ENCODE measurements around the gene XXYLT1.

The XXYLT1 gene

DNA sequence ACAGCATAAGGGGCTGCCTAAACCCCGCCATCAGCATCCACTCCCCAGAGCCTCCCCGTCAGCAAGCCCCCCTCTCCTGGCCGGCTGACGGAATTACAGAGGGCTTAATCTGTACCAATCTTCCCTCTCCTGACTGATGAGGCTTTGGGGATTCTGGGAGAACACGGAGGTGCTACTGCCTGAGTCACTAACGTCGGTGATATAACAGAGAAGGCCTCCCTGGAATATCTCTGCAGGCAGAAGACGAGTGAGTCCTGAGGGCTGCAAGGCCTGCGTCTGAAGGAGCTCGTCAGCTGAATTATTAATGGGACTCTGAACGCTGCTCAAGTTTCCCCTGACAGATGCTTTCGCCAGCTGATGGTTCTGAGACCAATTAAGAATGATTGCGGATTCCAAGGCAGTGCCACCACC is 147.7 kb downstream of the XXYLT1 start:
- H3F3A ChIP-seq (ENCODE audit: insufficient read depth): no peaks in the 10 kb centered on the region
- no peaks in the 10 kb centered on the region for H3K79me2 ChIP-seq (ENCODE audit: insufficient read depth, low read length)
- no peak overlapping the region for H3K4me3 ChIP-seq (ENCODE audit: insufficient read depth, low read length, poor library complexity, severe bottlenecking)
- H3K9ac ChIP-seq (ENCODE audit: low read length): no peak overlapping the region
- H2AFZ ChIP-seq (ENCODE audit: low read depth, low read length, severe bottlenecking): no peak overlapping the region
- no peaks in the 10 kb centered on the region; the same call in 1 of the 2 replicates for H4K20me1 ChIP-seq (ENCODE audit: low read depth, low read length)
- TF ChIP-seq, protein P1, sequence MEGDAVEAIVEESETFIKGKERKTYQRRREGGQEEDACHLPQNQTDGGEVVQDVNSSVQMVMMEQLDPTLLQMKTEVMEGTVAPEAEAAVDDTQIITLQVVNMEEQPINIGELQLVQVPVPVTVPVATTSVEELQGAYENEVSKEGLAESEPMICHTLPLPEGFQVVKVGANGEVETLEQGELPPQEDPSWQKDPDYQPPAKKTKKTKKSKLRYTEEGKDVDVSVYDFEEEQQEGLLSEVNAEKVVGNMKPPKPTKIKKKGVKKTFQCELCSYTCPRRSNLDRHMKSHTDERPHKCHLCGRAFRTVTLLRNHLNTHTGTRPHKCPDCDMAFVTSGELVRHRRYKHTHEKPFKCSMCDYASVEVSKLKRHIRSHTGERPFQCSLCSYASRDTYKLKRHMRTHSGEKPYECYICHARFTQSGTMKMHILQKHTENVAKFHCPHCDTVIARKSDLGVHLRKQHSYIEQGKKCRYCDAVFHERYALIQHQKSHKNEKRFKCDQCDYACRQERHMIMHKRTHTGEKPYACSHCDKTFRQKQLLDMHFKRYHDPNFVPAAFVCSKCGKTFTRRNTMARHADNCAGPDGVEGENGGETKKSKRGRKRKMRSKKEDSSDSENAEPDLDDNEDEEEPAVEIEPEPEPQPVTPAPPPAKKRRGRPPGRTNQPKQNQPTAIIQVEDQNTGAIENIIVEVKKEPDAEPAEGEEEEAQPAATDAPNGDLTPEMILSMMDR (IDR thresholded peaks at IDR 0.05; ENCODE audit: insufficient read depth, low read length, poor library complexity, severe bottlenecking): no peak
- no peak for TF ChIP-seq EZH2phosphoT487 (conservative IDR thresholded peaks at IDR 0.05; ENCODE audit: low read length)
- no peak overlapping the region for H3K4me2 ChIP-seq (ENCODE audit: low read depth, low read length, poor library complexity, severe bottlenecking)
- no peaks in the 10 kb centered on the region for H3K36me3 ChIP-seq (ENCODE audit: low read length)
- no peaks in the 10 kb centered on the region for H3K9me2 ChIP-seq (replicated peaks; ENCODE audit: insufficient read depth, low read length)
- H3K27me3 ChIP-seq (ENCODE audit: low read length): no peaks in the 10 kb centered on the region
- no peaks in the 10 kb centered on the region for H3K9me3 ChIP-seq (ENCODE audit: insufficient read depth, low read length)
- H3K27ac ChIP-seq (ENCODE audit: low read depth, low read length): no peak overlapping the region

DNA sequence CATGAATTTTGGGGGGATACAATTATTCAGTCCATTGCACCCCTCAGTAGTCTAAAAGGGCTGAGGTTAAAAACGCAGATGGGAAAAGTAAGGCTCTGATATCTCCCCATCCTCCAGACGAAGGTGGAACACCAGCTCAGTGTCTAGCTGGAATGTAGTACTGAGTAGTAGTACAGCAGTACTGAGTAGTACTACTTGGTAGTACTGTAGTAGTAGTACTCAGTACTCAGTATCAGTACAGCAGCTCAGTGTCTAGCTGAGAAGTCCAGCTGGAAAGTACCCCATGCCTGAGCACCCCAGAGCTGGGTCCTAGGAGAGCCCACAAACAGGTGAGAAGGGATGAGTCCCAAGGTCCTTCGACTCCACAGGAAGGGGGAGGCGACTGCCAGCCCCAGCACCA is 148.7 kb downstream of the XXYLT1 start:
- Histone ChIP-seq H3K9me3 (ENCODE audit: insufficient read depth, low read length) (no peaks in the 10 kb centered on the region), H3K4me2 (ENCODE audit: low read depth, low read length, poor library complexity, severe bottlenecking) (no peak overlapping the region), H3K9me2 (replicated peaks; ENCODE audit: insufficient read depth, low read length) (no peaks in the 10 kb centered on the region), H3K9ac (ENCODE audit: low read length) (no peak overlapping the region), H3K4me3 (ENCODE audit: insufficient read depth, low read length, poor library complexity, severe bottlenecking) (no peak overlapping the region), H2AFZ (ENCODE audit: low read depth, low read length, severe bottlenecking) (no peak overlapping the region), H3K27me3 (ENCODE audit: low read length) (no peaks in the 10 kb centered on the region), H3K27ac (ENCODE audit: low read depth, low read length) (no peak overlapping the region), H3F3A (ENCODE audit: insufficient read depth) (no peaks in the 10 kb centered on the region), H3K36me3 (ENCODE audit: low read length) (no peaks in the 10 kb centered on the region), H4K20me1 (ENCODE audit: low read depth, low read length) (no peaks in the 10 kb centered on the region; the same call in 1 of the 2 replicates), H3K79me2 (ENCODE audit: insufficient read depth, low read length) (no peaks in the 10 kb centered on the region)
- no peak for TF ChIP-seq EZH2phosphoT487 (conservative IDR thresholded peaks at IDR 0.05; ENCODE audit: low read length)
- TF ChIP-seq, protein P1 (IDR thresholded peaks at IDR 0.05; ENCODE audit: insufficient read depth, low read length, poor library complexity, severe bottlenecking): no peak

DNA sequence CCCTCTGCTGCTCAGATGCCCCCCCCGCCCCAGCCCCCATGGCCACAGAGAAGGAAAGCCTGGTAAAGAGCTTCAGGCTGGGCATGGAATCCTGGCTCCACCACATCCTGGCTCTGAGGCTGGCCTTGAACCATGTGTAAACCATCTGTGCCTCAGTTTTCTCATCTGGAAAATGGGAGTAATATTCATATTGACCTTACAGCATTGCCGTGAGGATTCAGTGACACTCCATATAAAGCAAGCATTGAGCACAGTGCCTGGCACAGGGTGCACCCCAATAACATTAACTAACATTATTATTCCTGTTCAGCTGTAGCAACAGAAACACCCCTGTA is 150.7 kb downstream of the XXYLT1 start:
- Histone ChIP-seq H3K4me2 (ENCODE audit: low read depth, low read length, poor library complexity, severe bottlenecking) (no peak overlapping the region), H3K9ac (ENCODE audit: low read length) (no peak overlapping the region), H4K20me1 (ENCODE audit: low read depth, low read length) (no peaks in the 10 kb centered on the region; the same call in 1 of the 2 replicates), H3K36me3 (ENCODE audit: low read length) (no peaks in the 10 kb centered on the region), H3K27ac (ENCODE audit: low read depth, low read length) (no peak overlapping the region), H3K79me2 (ENCODE audit: insufficient read depth, low read length) (no peaks in the 10 kb centered on the region), H3K9me3 (ENCODE audit: insufficient read depth, low read length) (no peaks in the 10 kb centered on the region), H3K27me3 (ENCODE audit: low read length) (no peaks in the 10 kb centered on the region), H3F3A (ENCODE audit: insufficient read depth) (no peaks in the 10 kb centered on the region), H3K9me2 (replicated peaks; ENCODE audit: insufficient read depth, low read length) (no peaks in the 10 kb centered on the region), H2AFZ (ENCODE audit: low read depth, low read length, severe bottlenecking) (no peak overlapping the region), H3K4me3 (ENCODE audit: insufficient read depth, low read length, poor library complexity, severe bottlenecking) (no peak overlapping the region)
- TF ChIP-seq, protein P1 (IDR thresholded peaks at IDR 0.05; ENCODE audit: insufficient read depth, low read length, poor library complexity, severe bottlenecking): no peak
- TF ChIP-seq EZH2phosphoT487 (conservative IDR thresholded peaks at IDR 0.05; ENCODE audit: low read length): no peak

All from SU-DHL-6 (cell line).